MG63 (cell line): ENCODE measurements around the gene SRSF12. TPM values are rescaled to one million over a fixed set of nuclear protein-coding genes. Genes with fewer than 3 reads are reported as not detected.
"Not testable (repeated sequence)": the region's sequence is repeated elsewhere in the genome, so short reads cannot be mapped to it uniquely, and the experiment has no call there.

Experiments
- DNase-seq: peaks from one replicate; pipeline ENCODE4 v3.0.0-alpha.2; 2020
- H3K27me3 ChIP-seq: fragments of 250-450 bp; sonication (Bioruptor Pico); 2 replicates; pipeline ENCODE4 v1.5.1; 2020; ENCODE audit warnings: mild to moderate bottlenecking, moderate library complexity
- H3K36me3 ChIP-seq: fragments of 250-450 bp; sonication (Bioruptor Pico); 2 replicates; pipeline ENCODE4 v1.5.1; 2020; ENCODE audit warnings: mild to moderate bottlenecking, moderate library complexity
- H3K4me3 ChIP-seq: fragments of 250-450 bp; sonication (Bioruptor Pico); 2 replicates; pipeline ENCODE4 v1.5.1; 2020; ENCODE audit warnings: mild to moderate bottlenecking, moderate library complexity
- H3K9me3 ChIP-seq: fragments of 250-450 bp; sonication (Bioruptor Pico); 2 replicates; pipeline ENCODE4 v1.5.1; 2020; ENCODE audit warnings: mild to moderate bottlenecking, moderate library complexity
- total RNA-seq: library from RNA; depleted of rRNA; stranded (reverse); fragments of >200 nt; shearing (Covaris generic); gene quantifications from 2 replicates; pipeline ENCODE4 v1.2.3, GENCODE V29; 2014; ENCODE audit warnings: low replicate concordance

SRSF12 gene
- total RNA-seq, 1 experiment from 2014 or later = 0.46 TPM

DNA sequence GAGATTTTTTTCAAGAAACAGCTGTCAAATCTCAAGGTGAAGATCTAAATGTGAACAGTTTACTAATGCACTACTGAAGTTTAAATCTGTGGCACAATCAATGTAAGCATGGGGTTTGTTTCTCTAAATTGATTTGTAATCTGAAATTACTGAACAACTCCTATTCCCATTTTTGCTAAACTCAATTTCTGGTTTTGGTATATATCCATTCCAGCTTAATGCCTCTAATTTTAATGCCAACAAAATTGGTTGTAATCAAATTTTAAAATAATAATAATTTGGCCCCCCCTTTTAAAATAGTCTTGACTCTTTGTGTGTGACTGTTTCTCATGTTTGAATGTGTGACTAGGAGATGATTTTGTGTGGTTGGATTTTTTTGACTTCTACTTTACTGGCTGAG is 33.3 kb downstream of the SRSF12 start:
- H3K4me3 ChIP-seq = no peak overlapping the region
- H3K9me3 ChIP-seq = no peaks in the 10 kb centered on the region
- no peak for DNase-seq
- H3K27me3 ChIP-seq = no peaks in the 10 kb centered on the region
- peaks cover 32% of the 10 kb centered on the region for H3K36me3 ChIP-seq

- Histone ChIP-seq H3K36me3 (peaks cover 32% of the 10 kb centered on the region), H3K9me3 (no peaks in the 10 kb centered on the region), H3K27me3 (no peaks in the 10 kb centered on the region), H3K4me3 (peak overlapping the region; percentile 93)
- DNase-seq = no peak
Measured at GRCh38 chr6:89082486-89082891, 35.4 kb downstream of the SRSF12 start.

- Histone ChIP-seq H3K4me3 (peak overlapping the region; percentile 93), H3K27me3 (no peaks in the 10 kb centered on the region), H3K36me3 (peaks cover 32% of the 10 kb centered on the region), H3K9me3 (no peaks in the 10 kb centered on the region)
- peak; percentile 96 for DNase-seq
Measured at GRCh38 chr6:89081423-89082322, 36.2 kb downstream of the SRSF12 start.

DNA sequence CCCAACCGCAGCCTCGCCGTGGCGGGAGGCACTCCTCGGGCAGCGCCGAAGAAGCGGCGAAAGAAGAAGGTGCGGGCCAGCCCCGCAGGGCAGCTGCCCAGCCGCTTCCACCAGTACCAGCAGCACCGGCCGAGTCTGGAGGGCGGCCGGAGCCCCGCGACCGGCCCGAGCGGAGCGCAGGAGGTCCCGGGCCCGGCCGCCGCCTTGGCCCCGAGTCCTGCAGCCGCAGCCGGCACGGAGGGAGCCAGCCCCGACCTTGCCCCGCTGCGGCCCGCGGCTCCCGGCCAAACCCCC is 36.8 kb downstream of the SRSF12 start:
- H3K4me3 ChIP-seq = peak overlapping the region; percentile 93
- H3K36me3 ChIP-seq = peaks cover 32% of the 10 kb centered on the region
- H3K9me3 ChIP-seq = no peaks in the 10 kb centered on the region
- DNase-seq = no peak
- no peaks in the 10 kb centered on the region for H3K27me3 ChIP-seq

GRCh38 chr6:89080281-89081128 is 37.4 kb downstream of the SRSF12 start, which contains the start of gene PNRC1:
PNRC1 (plus strand) TSS chr6:89080751; CDS start chr6:89080895, 144 bp downstream.
- H3K4me3 ChIP-seq = peak within 1 kb of the TSS; percentile 93
- no peaks in the 10 kb centered on the region for H3K27me3 ChIP-seq
- peak; percentile 99 for DNase-seq
- H3K36me3 ChIP-seq = peaks cover 30% of the 10 kb centered on the region
- no peaks in the 10 kb centered on the region for H3K9me3 ChIP-seq

GRCh38 chr6:89079511-89080234 is 38.2 kb downstream of the SRSF12 start:
- DNase-seq = peak; percentile 44
- Histone ChIP-seq H3K4me3 (peak overlapping the region; percentile 93), H3K9me3 (no peaks in the 10 kb centered on the region), H3K27me3 (no peaks in the 10 kb centered on the region), H3K36me3 (peaks cover 22% of the 10 kb centered on the region)

- DNase-seq = no peak
- no peaks in the 10 kb centered on the region for H3K36me3 ChIP-seq
- no peaks in the 10 kb centered on the region for H3K27me3 ChIP-seq
- H3K4me3 ChIP-seq = no peak overlapping the region
- no peaks in the 10 kb centered on the region for H3K9me3 ChIP-seq
Measured at GRCh38 chr6:89073840-89074239, 44.0 kb downstream of the SRSF12 start.

GRCh38 chr6:89073014-89073620 is 44.8 kb downstream of the SRSF12 start:
- Histone ChIP-seq H3K9me3 (no peaks in the 10 kb centered on the region), H3K36me3 (no peaks in the 10 kb centered on the region), H3K27me3 (no peaks in the 10 kb centered on the region), H3K4me3 (no peak overlapping the region)
- no peak for DNase-seq

GRCh38 chr6:89071036-89071435 is 46.8 kb downstream of the SRSF12 start:
- Histone ChIP-seq H3K9me3 (no peaks in the 10 kb centered on the region), H3K36me3 (no peaks in the 10 kb centered on the region), H3K4me3 (no peak overlapping the region), H3K27me3 (no peaks in the 10 kb centered on the region)
- DNase-seq = no peak

DNA sequence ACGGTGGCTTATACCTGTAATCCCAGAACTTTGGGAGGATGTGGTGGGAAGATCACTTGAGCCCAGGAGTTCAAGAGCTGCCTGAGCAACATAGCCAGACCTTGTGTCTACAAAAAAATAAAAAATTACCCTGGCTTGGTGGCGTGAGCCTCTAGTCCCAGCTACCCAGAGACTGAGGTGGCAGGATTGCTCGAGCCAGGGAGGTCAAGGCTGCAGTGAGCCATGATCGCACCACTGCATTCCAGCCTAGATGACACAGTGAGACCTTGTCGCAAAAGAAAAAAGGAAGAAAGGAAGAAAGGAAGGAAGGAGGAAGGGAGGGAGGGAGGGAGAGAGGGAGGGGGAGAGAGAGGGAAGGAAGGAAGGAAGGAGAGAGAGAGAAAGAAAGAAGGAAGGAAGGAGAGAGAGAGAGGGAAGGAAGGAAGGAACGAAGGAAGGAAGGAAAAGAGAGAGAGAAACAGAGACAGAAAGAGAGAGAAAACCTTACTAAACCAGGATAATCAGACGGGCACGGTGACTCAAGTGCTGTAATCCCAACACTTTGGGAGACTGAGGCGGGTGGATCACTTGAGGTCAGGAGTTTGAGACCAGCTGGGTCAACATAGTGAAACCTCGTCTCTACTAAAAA is 48.2 kb downstream of the SRSF12 start:
- Histone ChIP-seq H3K27me3 (no peaks in the 10 kb centered on the region), H3K4me3 (no peak overlapping the region), H3K9me3 (no peaks in the 10 kb centered on the region), H3K36me3 (no peaks in the 10 kb centered on the region)
- no peak for DNase-seq

- no peaks in the 10 kb centered on the region for H3K36me3 ChIP-seq
- H3K27me3 ChIP-seq = no peaks in the 10 kb centered on the region
- no peaks in the 10 kb centered on the region for H3K9me3 ChIP-seq
- no peak for DNase-seq
- no peak overlapping the region for H3K4me3 ChIP-seq
Measured at GRCh38 chr6:89068695-89069094, 49.2 kb downstream of the SRSF12 start.

GRCh38 chr6:89067796-89068195 is 50.1 kb downstream of the SRSF12 start:
- no peak overlapping the region for H3K4me3 ChIP-seq
- no peaks in the 10 kb centered on the region for H3K36me3 ChIP-seq
- H3K9me3 ChIP-seq = no peaks in the 10 kb centered on the region
- H3K27me3 ChIP-seq = no peaks in the 10 kb centered on the region
- DNase-seq = no peak

DNA sequence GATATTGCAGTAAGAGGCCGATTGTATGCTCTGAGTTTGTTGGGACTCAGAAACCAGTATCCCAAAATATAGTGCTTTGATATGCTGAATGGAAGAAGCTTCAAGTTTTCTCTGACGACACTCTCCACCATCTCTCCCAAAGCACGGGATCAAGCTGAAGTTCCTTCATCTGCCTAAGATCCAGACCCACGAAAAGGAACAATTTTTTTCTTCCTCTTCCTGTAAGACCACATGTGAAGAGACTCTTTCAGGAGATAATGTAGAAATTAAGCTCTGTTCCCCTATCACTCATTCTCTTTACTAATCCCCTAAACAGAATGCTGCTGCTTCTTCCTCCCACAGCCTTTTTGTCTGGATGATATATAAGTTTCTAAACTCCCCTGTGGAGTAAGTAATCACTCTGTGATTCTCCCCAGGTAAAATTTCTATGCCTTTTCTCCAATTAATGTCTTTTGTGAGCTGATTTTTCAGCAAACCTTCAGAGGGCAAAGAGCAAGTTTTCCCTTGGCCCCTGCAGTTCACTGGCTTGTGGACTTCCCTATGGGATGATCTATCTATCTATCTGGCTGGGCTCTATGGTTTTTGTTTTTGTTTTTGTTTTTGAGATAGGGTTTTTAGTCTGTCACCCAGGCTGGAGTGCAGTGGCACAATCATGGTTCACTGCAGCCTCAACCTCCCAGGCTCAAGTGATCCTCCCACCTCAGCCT is 50.8 kb downstream of the SRSF12 start:
- Histone ChIP-seq H3K36me3 (no peaks in the 10 kb centered on the region), H3K27me3 (no peaks in the 10 kb centered on the region), H3K4me3 (no peak overlapping the region), H3K9me3 (no peaks in the 10 kb centered on the region)
- DNase-seq = no peak

DNA sequence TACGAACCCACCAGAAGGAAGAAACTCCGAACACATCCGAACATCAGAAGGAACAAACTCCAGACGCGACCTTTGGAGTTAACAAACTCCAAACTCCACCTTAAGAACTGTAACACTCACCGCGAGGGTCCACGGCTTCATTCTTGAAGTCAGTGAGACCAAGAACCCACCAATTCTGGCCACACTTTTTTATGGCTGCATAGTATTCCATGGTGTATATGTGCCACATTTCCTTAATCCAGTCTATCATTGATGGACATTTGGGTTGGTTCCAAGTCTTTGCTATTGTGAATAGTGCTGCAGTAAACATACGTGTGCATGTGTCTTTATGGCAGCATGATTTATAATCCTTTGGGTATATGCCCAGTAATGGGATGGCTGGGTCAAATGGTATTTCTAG is 51.8 kb downstream of the SRSF12 start:
- H3K27me3 ChIP-seq, DNase-seq, H3K36me3 ChIP-seq, H3K4me3 ChIP-seq, H3K9me3 ChIP-seq: not testable (repeated sequence)

DNA sequence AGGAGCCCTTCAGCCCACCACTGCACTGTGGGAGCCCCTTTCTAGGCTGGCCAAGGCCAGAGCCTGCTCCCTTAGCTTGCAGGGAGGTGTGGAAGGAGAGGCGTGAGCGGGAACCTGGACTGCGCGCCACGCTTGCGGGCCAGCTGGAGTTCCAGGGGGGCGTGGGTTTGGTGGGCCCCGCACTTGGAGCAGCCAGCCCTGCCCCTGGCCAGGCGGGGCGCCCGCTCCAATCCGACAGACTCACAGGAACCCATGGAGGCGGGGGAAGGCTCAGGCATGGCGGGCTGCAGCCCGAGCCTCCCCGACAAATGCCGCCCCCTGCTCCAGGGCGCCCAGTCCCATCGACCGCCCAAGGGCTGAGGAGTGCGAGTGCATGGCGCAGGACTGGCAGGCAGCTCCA is 52.9 kb downstream of the SRSF12 start:
- H3K9me3 ChIP-seq, H3K36me3 ChIP-seq, H3K4me3 ChIP-seq, H3K27me3 ChIP-seq, DNase-seq: not testable (repeated sequence)

DNA sequence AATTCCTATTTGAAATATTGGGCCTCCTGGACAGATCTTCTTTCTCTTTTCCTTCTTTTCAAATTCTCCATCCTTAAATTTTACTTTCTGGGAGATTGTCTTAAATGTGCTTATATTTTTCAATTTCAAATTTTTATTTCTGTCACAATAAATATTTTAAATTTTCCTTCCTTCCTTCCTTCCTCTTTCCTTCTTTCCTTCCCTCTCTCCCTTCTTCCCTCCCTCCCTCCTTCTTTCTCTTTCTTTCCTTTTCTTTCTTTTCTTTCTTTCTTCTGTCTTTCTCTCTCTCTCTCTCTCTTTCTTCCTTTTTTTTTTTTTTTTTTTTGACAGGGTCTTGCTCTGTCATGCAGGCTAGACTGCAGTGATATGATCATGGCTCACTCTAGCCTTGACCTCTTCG is 54.0 kb downstream of the SRSF12 start:
- Histone ChIP-seq H3K4me3 (no peak overlapping the region), H3K9me3 (no peaks in the 10 kb centered on the region), H3K36me3 (no peaks in the 10 kb centered on the region), H3K27me3 (no peaks in the 10 kb centered on the region)
- no peak for DNase-seq
